Left renal pelvis (tissue), 4 donors: ENCODE data around the gene IFI27L2. TPM values are rescaled to one million over a fixed set of nuclear protein-coding genes. Genes with fewer than 3 reads are reported as not detected.
A peak's percentile ranks its signal among the peaks of the same experiment; 100 is the strongest.

Source experiments
- DNase-seq, 4 donors: peaks; one replicate each; pipeline ENCODE4 v3.0.0-alpha.2; 2013; ENCODE audit warnings: low read depth in 4 of 4, low spot score in 3 of 4
- polyA plus RNA-seq, 4 donors: library from polyadenylated mRNA; unstranded; fragments of 120-200 nt; gene quantifications; one replicate each; pipeline ENCODE4 v1.2.1, GENCODE V29; 2013; ENCODE audit not compliant: insufficient read length in 4 of 4

The IFI27L2 gene
- polyA plus RNA-seq, 4 donors, result 22.2 to 36.9 (median 30.8) TPM

- no peak for DNase-seq
These were observed 25.8 kb downstream of the IFI27L2 start for GRCh38 chr14:94103554-94104150.

- DNase-seq, result no peak
These were observed 26.5 kb downstream of the IFI27L2 start for GRCh38 chr14:94102768-94103482.

GRCh38 chr14:94101748-94102147, 27.7 kb downstream of the IFI27L2 start:
- DNase-seq, result no peak

GRCh38 chr14:94100847-94101246, 28.6 kb downstream of the IFI27L2 start:
- no peak for DNase-seq

- DNase-seq, result no peak
These were observed 30.4 kb downstream of the IFI27L2 start for GRCh38 chr14:94099006-94099405.

GRCh38 chr14:94098326-94098992, 30.9 kb downstream of the IFI27L2 start:
- DNase-seq, result no peak

- no peak for DNase-seq
These were observed 32.3 kb downstream of the IFI27L2 start for GRCh38 chr14:94097091-94097490.

- DNase-seq, result no peak
These were observed 36.0 kb downstream of the IFI27L2 start for GRCh38 chr14:94093418-94093817.

GRCh38 chr14:94089479-94089878, 39.9 kb downstream of the IFI27L2 start:
- no peak for DNase-seq

- no peak for DNase-seq
These were observed 40.9 kb downstream of the IFI27L2 start for GRCh38 chr14:94088516-94088915.

GRCh38 chr14:94087891-94088290, 41.5 kb downstream of the IFI27L2 start:
- no peak for DNase-seq

GRCh38 chr14:94081386-94081820, 48.0 kb downstream of the IFI27L2 start:
- DNase-seq, result no peak

- peak; percentile 83 to 90 (median 84) for DNase-seq
These were observed 48.6 kb downstream of the IFI27L2 start, which contains the start of the genes DDX24 and IFI27L1 for GRCh38 chr14:94080621-94081385. Gene DDX24 (minus strand): TSS chr14:94081202. CDS start chr14:94079742, 1,460 bp downstream. Gene IFI27L1 (plus strand): TSS chr14:94081310. CDS start chr14:94096938, 15,628 bp downstream.

GRCh38 chr14:94079891-94080620, 49.3 kb downstream of the IFI27L2 start:
- peak in 1 of 4 donors; percentile 39 for DNase-seq

GRCh38 chr14:94077823-94078222, 51.6 kb downstream of the IFI27L2 start:
- no peak for DNase-seq

Other genes starting within 250 kb of the IFI27L2 start
- gene FAM181A, start 202.3 kb downstream of the IFI27L2 start, polyA plus RNA-seq, result not detected
- gene ASB2, start 153.0 kb downstream of the IFI27L2 start, polyA plus RNA-seq, result under 1 TPM; 0.10 to 0.39 (median 0.33) TPM
- gene CCDC197, start 132.3 kb downstream of the IFI27L2 start, polyA plus RNA-seq, result not detected
- 1 to 10 TPM; 2.6 to 5.0 (median 4.5) TPM for gene OTUB2, start 103.3 kb downstream of the IFI27L2 start, polyA plus RNA-seq
- 100 to 1,000 TPM; 121 to 173 (median 163) TPM for gene DDX24, start 48.4 kb downstream of the IFI27L2 start, polyA plus RNA-seq
- 10 to 100 TPM; 21.7 to 36.1 (median 27.0) TPM for gene IFI27L1, start 48.3 kb downstream of the IFI27L2 start, polyA plus RNA-seq
- gene IFI27, start 18.9 kb downstream of the IFI27L2 start, polyA plus RNA-seq, result 10 to 100 TPM in 2 of 4 donors, 1 to 10 TPM in 2; 4.9 to 26.7 (median 8.2) TPM
- gene PPP4R4, start 44.7 kb upstream of the IFI27L2 start, polyA plus RNA-seq, result under 1 TPM; 0.12 to 0.29 (median 0.18) TPM
- under 1 TPM; 0.19 to 0.29 (median 0.25) TPM for gene SERPINA10, start 163.7 kb upstream of the IFI27L2 start, polyA plus RNA-seq
- gene SERPINA6, start 193.7 kb upstream of the IFI27L2 start, polyA plus RNA-seq, result 1 to 10 TPM; 1.4 to 7.3 (median 3.9) TPM
- not detected for gene SERPINA2, start 237.1 kb upstream of the IFI27L2 start, polyA plus RNA-seq